Suprapubic skin (tissue), 4 donors: ENCODE measurements around the gene GPX1. TPM values are rescaled to one million over a fixed set of nuclear protein-coding genes. Genes with fewer than 3 reads are reported as not detected.
A peak's percentile ranks its signal among the peaks of the same experiment; 100 is the strongest.

Experiments
- DNase-seq, 2 donors: peaks; one replicate each; pipeline ENCODE4 v3.0.0-alpha.2; 2019; ENCODE audit warnings: low spot score in 2 of 2
- H3K27ac ChIP-seq: fragments of 200-600 bp; sonication (generic); one replicate; pipeline ENCODE4 v1.5.1; 2019
- H3K27me3 ChIP-seq: fragments of 200-600 bp; sonication (generic); one replicate; pipeline ENCODE4 v1.5.1; 2019
- H3K36me3 ChIP-seq: fragments of 200-600 bp; sonication (generic); one replicate; pipeline ENCODE4 v1.5.1; 2019
- H3K4me1 ChIP-seq: fragments of 200-600 bp; sonication (generic); one replicate; pipeline ENCODE4 v1.5.1; 2019
- H3K4me3 ChIP-seq: fragments of 200-600 bp; sonication (generic); one replicate; pipeline ENCODE4 v1.5.1; 2019; ENCODE audit warnings: mild to moderate bottlenecking
- H3K9me3 ChIP-seq: fragments of 200-600 bp; sonication (generic); one replicate; pipeline ENCODE4 v1.5.1; 2019
- CTCF ChIP-seq, 2 donors: fragments of 200-600 bp in 1 of 2; fragments of 450-650 bp in 1 of 2; sonication (generic) in 1 of 2; IDR thresholded peaks; one replicate each; pipeline ENCODE4 v1.5.1; 2016 to 2019; ENCODE audit warnings: antibody characterized with exemption in 2 of 2, mild to moderate bottlenecking in 1 of 2, moderate library complexity in 1 of 2
- EP300 ChIP-seq: sonication (generic); formaldehyde crosslinking; IDR thresholded peaks from one replicate; pipeline ENCODE4 v1.6.1; 2017; ENCODE audit warnings: antibody characterized with exemption
- POLR2A ChIP-seq, 2 donors: fragments of 450-650 bp; IDR thresholded peaks; one replicate each; pipeline ENCODE4 v1.6.1; 2017; ENCODE audit warnings: antibody characterized with exemption in 2 of 2, mild to moderate bottlenecking in 2 of 2, moderate library complexity in 2 of 2
- POLR2AphosphoS5 ChIP-seq, 3 donors: sonication (generic); formaldehyde crosslinking; IDR thresholded peaks; one replicate each; pipeline ENCODE4 v1.6.1; 2017; ENCODE audit warnings: antibody characterized with exemption in 3 of 3
- WGBS: methylation state at CpG from one replicate; pipeline ENCODE4 v1.1.5; 2018; 5-methylcytosine and 5-hydroxymethylcytosine counted together
- total RNA-seq, 4 donors: library from RNA; depleted of rRNA; stranded (reverse); fragments of >200 nt; gene quantifications; one replicate each; pipeline ENCODE4 v1.1.0, GENCODE V29; 2016

GPX1 gene
- total RNA-seq, 4 donors from 2014 or later = 115 to 130 (median 122) TPM

GRCh38 chr3:49346797-49347251, 11.3 kb downstream of the GPX1 start:
- TF ChIP-seq CTCF (IDR thresholded peaks at IDR 0.05) (no peak), POLR2AphosphoS5 (IDR thresholded peaks at IDR 0.05) (no peak), POLR2A (IDR thresholded peaks at IDR 0.05) (no peak), EP300 (no peak)
- peak overlapping the region; percentile 70 for H3K27ac ChIP-seq
- 53% methylated on average over 6 of the region's 6 CpGs for WGBS
- H3K4me1 ChIP-seq = peaks cover 30% of the 10 kb centered on the region
- no peaks in the 10 kb centered on the region for H3K36me3 ChIP-seq
- DNase-seq = no peak
- H3K4me3 ChIP-seq = no peak overlapping the region
- H3K27me3 ChIP-seq = no peaks in the 10 kb centered on the region
- H3K9me3 ChIP-seq = no peaks in the 10 kb centered on the region

DNA sequence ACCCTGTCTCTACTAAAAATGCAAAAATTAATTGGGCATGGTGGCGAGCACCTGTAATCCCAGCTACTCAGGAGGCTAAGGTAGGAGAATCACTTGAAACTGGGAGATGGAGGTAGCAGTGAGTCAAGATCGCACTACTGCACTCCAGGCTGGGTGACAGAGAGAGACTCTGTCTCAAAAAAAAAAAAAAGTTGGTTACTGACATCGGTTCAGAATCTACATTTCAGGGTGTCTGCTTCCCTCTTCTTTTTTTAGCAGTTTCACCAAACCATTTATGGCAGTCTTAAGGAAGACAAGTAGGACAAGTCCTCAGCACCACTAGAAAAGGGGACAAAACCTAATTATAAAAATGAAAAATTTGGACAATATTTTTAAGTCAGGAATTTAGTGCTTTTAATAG, 15.0 kb downstream of the GPX1 start:
- H3K4me1 ChIP-seq = peaks cover 35% of the 10 kb centered on the region
- no peak overlapping the region for H3K4me3 ChIP-seq
- H3K36me3 ChIP-seq = no peaks in the 10 kb centered on the region
- no peak for DNase-seq
- H3K27me3 ChIP-seq = no peaks in the 10 kb centered on the region
- WGBS = 85% methylated on average over 3 of the region's 3 CpGs
- H3K27ac ChIP-seq = peak overlapping the region; percentile 24
- no peak for TF ChIP-seq EP300
- no peak for TF ChIP-seq CTCF (IDR thresholded peaks at IDR 0.05)
- TF ChIP-seq POLR2AphosphoS5 (IDR thresholded peaks at IDR 0.05) = no peak
- no peak for TF ChIP-seq POLR2A (IDR thresholded peaks at IDR 0.05)
- H3K9me3 ChIP-seq = no peaks in the 10 kb centered on the region

DNA sequence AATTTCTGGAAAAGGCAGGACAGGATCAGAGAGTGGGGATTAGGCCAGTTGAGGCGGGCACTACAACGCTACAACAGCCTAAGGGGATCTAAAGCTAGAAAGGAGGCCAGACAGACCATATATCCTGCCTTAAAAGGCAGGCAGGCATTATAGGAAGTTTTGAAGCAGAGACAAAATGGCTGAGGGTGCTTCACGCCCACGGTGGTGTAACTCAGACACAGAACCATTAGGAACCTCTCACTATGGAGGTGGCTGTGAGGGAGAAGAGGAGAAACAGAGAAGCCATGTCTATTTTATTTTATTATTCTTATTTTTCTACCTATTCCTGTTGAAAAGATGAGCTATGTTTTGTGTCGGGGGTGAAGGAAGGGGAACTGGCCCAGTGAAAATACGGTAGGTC, 16.2 kb downstream of the GPX1 start:
- Histone ChIP-seq H3K27me3 (no peaks in the 10 kb centered on the region), H3K27ac (peak overlapping the region; percentile 27), H3K36me3 (no peaks in the 10 kb centered on the region), H3K9me3 (no peaks in the 10 kb centered on the region), H3K4me3 (no peak overlapping the region), H3K4me1 (peaks cover 32% of the 10 kb centered on the region)
- TF ChIP-seq POLR2A (IDR thresholded peaks at IDR 0.05) (no peak), POLR2AphosphoS5 (IDR thresholded peaks at IDR 0.05) (no peak), EP300 (no peak), CTCF (IDR thresholded peaks at IDR 0.05) (no peak)
- WGBS = 89% methylated on average over 6 of the region's 6 CpGs
- DNase-seq = no peak

- Histone ChIP-seq H3K27ac (peak within 1 kb of the TSS; percentile 91), H3K4me1 (peaks cover 23% of the 10 kb centered on the region), H3K9me3 (no peaks in the 10 kb centered on the region), H3K36me3 (peaks cover 11% of the 10 kb centered on the region), H3K4me3 (peak within 1 kb of the TSS; percentile 88), H3K27me3 (no peaks in the 10 kb centered on the region)
- DNase-seq = peak; percentile 92 to 94
- TF ChIP-seq POLR2A (IDR thresholded peaks at IDR 0.05) (peak; percentile 31 to 53), EP300 (no peak), CTCF (IDR thresholded peaks at IDR 0.05) (peak in 1 of 2 donors; percentile 19), POLR2AphosphoS5 (IDR thresholded peaks at IDR 0.05) (peak in 2 of 3 donors; percentile 58 to 61)
- WGBS = 7% methylated on average over 6 of the region's 70 CpGs
These were observed 18.0 kb downstream of the GPX1 start, which contains the start of gene USP4 for GRCh38 chr3:49339941-49340800. USP4 (minus strand) TSS chr3:49340053; CDS start chr3:49340024, 29 bp downstream.

- H3K27me3 ChIP-seq = no peaks in the 10 kb centered on the region
- H3K4me1 ChIP-seq = peaks cover 23% of the 10 kb centered on the region
- H3K27ac ChIP-seq = peak overlapping the region; percentile 91
- peak overlapping the region; percentile 88 for H3K4me3 ChIP-seq
- TF ChIP-seq CTCF (IDR thresholded peaks at IDR 0.05) (no peak), POLR2A (IDR thresholded peaks at IDR 0.05) (no peak), EP300 (no peak), POLR2AphosphoS5 (IDR thresholded peaks at IDR 0.05) (no peak)
- 1% methylated on average over 9 of the region's 17 CpGs for WGBS
- DNase-seq = peak in 1 of 2 donors; percentile 74
- peaks cover 17% of the 10 kb centered on the region for H3K36me3 ChIP-seq
- no peaks in the 10 kb centered on the region for H3K9me3 ChIP-seq
These were observed 18.6 kb downstream of the GPX1 start for GRCh38 chr3:49339581-49339940.
